ENCODE data around the gene NTM.

The NTM gene

DNA sequence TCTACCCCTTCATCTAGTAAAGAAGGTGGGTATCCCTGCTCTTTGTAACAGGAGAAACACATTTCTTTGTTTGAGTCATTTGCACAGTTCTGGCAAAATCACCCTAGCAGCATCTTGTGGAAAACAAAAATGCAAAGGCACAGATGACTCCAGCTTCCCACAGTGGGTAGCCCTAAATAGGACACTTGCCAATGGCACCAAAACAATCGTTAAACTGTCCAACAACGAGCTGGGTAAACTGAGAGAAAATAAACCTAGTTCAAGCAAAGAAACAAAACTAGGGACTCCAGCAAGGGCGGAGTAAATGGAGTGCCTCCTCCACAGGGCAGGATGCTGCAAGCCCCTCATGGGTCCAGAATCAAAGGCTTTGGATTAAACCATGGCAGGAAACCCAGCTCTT, 239.5 kb downstream of the NTM start:
- H3K27ac ChIP-seq: no peak overlapping the region
- TF ChIP-seq, protein P1, sequence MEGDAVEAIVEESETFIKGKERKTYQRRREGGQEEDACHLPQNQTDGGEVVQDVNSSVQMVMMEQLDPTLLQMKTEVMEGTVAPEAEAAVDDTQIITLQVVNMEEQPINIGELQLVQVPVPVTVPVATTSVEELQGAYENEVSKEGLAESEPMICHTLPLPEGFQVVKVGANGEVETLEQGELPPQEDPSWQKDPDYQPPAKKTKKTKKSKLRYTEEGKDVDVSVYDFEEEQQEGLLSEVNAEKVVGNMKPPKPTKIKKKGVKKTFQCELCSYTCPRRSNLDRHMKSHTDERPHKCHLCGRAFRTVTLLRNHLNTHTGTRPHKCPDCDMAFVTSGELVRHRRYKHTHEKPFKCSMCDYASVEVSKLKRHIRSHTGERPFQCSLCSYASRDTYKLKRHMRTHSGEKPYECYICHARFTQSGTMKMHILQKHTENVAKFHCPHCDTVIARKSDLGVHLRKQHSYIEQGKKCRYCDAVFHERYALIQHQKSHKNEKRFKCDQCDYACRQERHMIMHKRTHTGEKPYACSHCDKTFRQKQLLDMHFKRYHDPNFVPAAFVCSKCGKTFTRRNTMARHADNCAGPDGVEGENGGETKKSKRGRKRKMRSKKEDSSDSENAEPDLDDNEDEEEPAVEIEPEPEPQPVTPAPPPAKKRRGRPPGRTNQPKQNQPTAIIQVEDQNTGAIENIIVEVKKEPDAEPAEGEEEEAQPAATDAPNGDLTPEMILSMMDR (IDR thresholded peaks at IDR 0.05): no peak
- no peak for TF ChIP-seq ZFX (IDR thresholded peaks at IDR 0.05; ENCODE audit: borderline replicate concordance)

DNA sequence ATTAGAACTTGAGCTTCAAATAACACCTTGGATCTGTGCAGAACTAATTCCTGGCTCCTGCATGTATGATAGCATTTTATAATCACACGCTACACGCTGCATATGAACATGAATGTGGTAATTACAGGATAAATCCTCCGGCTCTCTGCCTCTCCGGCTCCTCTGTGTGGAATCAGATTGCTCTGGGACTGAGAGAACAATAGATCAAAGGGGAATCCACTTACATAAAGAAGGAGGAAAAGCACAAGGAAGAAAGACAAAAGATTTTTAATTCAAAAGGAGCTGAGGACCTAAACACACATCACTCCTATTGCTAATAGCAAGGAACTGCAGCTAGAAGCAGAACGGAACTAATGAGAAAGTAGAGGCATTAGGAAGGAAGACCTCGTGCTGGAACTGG, 240.9 kb downstream of the NTM start:
- no peak overlapping the region for H3K27ac ChIP-seq
- TF ChIP-seq, protein P1 (IDR thresholded peaks at IDR 0.05): no peak
- TF ChIP-seq ZFX (IDR thresholded peaks at IDR 0.05; ENCODE audit: borderline replicate concordance): no peak

DNA sequence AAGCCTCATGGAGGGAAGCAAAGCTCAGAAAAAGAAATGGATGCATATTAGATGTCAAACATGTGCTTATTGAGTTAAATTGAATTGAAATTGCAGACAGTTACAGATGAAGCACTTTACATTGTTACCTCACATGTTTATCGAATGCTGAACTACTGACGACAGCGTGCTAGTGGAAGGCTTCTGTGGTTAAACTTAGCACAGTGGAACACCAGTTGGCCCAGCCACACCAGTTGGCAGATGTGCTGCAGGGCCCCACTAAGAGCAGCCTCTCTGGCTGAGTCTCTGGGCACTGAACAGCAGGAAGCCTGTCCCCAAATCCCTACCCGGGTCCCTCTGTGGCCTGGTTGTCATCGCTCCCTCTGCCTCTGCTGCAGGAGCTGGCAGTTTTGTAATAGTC, 242.1 kb downstream of the NTM start:
- H3K27ac ChIP-seq: no peak overlapping the region
- TF ChIP-seq ZFX (IDR thresholded peaks at IDR 0.05; ENCODE audit: borderline replicate concordance): no peak
- TF ChIP-seq, protein P1 (IDR thresholded peaks at IDR 0.05): no peak

DNA sequence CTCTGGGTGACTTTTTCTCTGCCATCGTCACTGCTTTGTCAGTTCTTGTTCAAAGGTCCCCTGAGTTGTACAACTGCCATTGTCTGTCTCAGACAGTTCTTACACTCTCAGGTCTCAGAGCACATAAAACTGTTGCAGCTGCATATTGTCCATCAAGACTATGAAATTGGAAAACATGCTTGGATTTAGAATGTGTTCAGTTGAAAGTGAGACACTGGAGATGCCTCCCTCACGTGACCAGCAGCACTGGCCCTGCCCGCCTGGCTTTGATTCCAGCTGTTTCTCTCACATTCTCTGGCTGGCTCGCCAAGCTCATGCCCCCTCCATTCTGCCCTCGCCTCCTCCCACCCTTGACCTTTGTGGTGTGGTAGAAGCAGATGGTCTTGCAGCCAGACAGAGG, 244.2 kb downstream of the NTM start:
- TF ChIP-seq ZFX (IDR thresholded peaks at IDR 0.05; ENCODE audit: borderline replicate concordance): no peak
- TF ChIP-seq, protein P1 (IDR thresholded peaks at IDR 0.05): no peak
- no peak overlapping the region for H3K27ac ChIP-seq

DNA sequence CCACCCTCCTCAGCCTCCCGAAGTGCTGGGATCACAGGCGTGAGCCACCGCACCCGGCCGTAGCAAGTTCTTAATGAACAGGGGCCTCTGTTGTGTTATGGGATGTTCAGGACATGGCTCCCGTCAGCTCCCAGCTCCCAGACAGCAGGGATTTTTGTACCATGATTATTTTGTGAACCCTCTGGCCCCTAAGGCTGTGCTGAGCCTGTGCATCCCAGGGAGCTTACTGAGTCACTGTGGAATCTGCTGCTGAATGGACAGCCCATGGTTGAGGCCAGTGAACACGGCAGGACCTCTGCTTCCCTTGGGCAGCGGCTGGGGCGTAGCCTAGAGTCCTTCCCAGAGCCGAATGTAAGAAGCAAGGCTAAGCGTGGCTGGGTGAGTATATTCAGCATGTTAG, 245.2 kb downstream of the NTM start:
- no peak overlapping the region for H3K27ac ChIP-seq
- TF ChIP-seq, protein P1 (IDR thresholded peaks at IDR 0.05): no peak
- TF ChIP-seq ZFX (IDR thresholded peaks at IDR 0.05; ENCODE audit: borderline replicate concordance): no peak

DNA sequence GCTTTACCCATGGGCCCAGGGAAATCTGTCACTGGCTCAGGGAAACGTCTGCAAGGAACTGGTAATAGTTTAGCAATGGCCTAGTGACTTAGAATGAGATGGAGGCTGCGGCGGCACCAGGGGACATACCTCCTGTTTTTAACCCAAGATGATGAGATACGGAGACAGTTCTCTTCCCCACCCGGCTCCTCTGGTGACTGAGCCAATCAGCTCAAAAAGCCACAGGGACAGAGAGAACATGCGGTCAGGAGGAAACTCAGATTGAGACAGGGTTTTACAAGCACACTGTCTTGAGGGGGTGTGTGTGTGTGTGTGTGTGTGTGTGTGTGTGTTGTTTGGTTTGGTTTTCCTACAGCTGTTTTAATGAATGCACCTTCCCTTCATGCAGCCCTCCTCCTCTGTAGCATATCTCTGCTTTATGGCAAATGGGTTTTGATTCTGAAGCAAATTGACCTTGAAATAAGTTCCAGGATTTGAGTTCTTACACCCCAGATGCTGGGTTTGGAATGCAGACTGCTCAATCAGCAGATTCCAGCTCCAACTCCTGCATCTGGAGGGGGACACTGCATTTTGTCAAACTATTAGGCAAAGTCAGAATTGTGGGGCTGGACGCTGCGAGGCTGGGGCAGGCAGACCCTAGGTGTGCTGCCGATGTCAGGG, 246.2 kb downstream of the NTM start:
- TF ChIP-seq, protein P1 (IDR thresholded peaks at IDR 0.05): no peak
- no peak for TF ChIP-seq ZFX (IDR thresholded peaks at IDR 0.05; ENCODE audit: borderline replicate concordance)

DNA sequence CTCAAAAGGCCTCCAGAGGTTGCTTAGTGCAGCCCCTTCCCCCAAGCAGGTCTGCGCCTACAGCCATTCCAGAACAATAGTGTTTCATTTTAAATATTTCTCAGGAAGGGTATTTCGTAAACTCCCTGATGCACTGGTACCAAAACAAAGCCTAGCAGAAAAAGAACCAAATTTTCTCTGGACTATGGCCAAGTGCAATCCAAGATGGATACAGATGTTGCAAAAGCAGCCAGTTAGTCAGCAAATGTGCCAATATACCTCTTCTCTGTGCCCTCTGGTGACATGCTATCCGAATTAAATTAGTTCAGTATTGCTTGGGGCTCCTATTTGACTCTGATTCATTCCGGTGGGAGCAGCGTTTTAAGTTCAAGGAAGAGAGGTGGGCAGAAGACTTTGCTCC, 247.8 kb downstream of the NTM start:
- TF ChIP-seq, protein P1 (IDR thresholded peaks at IDR 0.05): no peak
- no peak for TF ChIP-seq ZFX (IDR thresholded peaks at IDR 0.05; ENCODE audit: borderline replicate concordance)
- H3K27ac ChIP-seq: no peak overlapping the region

More for the DNA sequence above, 246.2 kb downstream of the NTM start:
- H3K27ac ChIP-seq: no peak overlapping the region
